OCI-LY7 (cell line): ENCODE measurements around the gene WNT2B.

Experiments
- CTCF ChIP-seq: fragments of 200-600 bp; sonication (generic); conservative IDR thresholded peaks from 2 replicates; pipeline ENCODE4 v1.5.1; 2014; ENCODE audit warnings: mild to moderate bottlenecking, antibody characterized with exemption, low read length, moderate library complexity, mixed read lengths
- EZH2phosphoT487 ChIP-seq: fragments of 200-600 bp; sonication (generic); IDR thresholded peaks from 2 replicates; pipeline ENCODE4 v1.6.1; 2018; ENCODE audit warnings: low read depth, borderline replicate concordance, mild to moderate bottlenecking, mixed run types, antibody characterized with exemption, low read length, moderate library complexity, mixed read lengths

GRCh38 chr1:112505400-112505785, 3.4 kb upstream of the WNT2B start:
- TF ChIP-seq CTCF (no peak; the same call in 1 of the 2 replicates), EZH2phosphoT487 (no peak)
